Mammary epithelial cell (primary cell): ENCODE results near the gene SFMBT2.

Source experiments
- EZH2 ChIP-seq: IDR thresholded peaks from 2 replicates; pipeline ENCODE4 v1.6.1; 2012; ENCODE audit warnings: low read length, inconsistent platforms, borderline replicate concordance
- TF ChIP-seq, protein P1 (sequence below), 2 donors: IDR thresholded peaks in 1 of 2; conservative IDR thresholded peaks in 1 of 2; 2 replicates each; pipeline ENCODE4 v1.5.1; 2011 to 2012; ENCODE audit warnings: inconsistent platforms in 2 of 2, low read length in 2 of 2, mild to moderate bottlenecking in 2 of 2, control low read depth in 1 of 2, low read depth in 1 of 2; ENCODE audit not compliant: insufficient read depth in 1 of 2; ENCODE audit errors: extremely low read depth in 1 of 2

DNA sequence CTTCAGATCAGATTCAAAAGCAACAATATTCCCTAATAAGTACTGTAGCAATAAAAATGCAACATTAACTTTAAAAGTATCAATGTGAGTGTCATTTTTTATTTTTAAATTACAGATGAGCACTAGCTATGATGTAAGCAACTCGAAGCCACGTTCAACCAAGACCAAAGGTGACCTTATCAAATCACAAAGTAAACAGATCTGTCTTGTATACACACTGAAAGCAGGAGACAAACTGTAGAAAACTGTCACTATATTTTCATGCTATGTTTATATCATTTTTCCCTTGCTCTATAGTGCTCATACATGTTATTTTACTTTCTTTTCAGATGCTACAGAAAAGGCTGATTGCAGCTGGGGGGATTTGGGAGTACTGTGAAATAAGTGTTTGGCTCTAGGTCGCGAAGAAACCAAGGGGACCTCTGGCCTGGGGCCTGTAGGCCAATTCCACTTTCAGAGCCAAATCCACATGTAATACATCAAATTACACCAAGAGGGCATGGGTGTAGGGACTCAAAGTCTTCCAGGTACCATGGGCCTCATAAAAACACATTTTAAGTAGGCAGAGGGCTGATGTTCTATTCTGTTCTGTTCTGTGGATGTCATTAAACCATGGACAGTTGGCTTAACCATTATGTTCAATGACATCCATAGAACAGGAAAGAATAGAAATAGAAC, 245.2 kb downstream of the SFMBT2 start:
- TF ChIP-seq, protein P1, sequence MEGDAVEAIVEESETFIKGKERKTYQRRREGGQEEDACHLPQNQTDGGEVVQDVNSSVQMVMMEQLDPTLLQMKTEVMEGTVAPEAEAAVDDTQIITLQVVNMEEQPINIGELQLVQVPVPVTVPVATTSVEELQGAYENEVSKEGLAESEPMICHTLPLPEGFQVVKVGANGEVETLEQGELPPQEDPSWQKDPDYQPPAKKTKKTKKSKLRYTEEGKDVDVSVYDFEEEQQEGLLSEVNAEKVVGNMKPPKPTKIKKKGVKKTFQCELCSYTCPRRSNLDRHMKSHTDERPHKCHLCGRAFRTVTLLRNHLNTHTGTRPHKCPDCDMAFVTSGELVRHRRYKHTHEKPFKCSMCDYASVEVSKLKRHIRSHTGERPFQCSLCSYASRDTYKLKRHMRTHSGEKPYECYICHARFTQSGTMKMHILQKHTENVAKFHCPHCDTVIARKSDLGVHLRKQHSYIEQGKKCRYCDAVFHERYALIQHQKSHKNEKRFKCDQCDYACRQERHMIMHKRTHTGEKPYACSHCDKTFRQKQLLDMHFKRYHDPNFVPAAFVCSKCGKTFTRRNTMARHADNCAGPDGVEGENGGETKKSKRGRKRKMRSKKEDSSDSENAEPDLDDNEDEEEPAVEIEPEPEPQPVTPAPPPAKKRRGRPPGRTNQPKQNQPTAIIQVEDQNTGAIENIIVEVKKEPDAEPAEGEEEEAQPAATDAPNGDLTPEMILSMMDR (conservative IDR thresholded peaks at IDR 0.05 in 1 of 2, IDR thresholded peaks at IDR 0.05 in 1 of 2; ENCODE audit: extremely low read depth in 1 of 2, insufficient read depth in 1 of 2, low read depth in 1 of 2, low read length in 2 of 2), result no peak
- TF ChIP-seq EZH2, result no peak
